ENCODE results near the gene RNF213.
A peak's percentile ranks its signal among the peaks of the same experiment; 100 is the strongest.

RNF213 gene

GRCh38 chr17:80318166-80318565 is 57.5 kb downstream of the RNF213 start:
- Histone ChIP-seq H3K27me3 (replicated peaks in 2 of 5; ENCODE audit: control insufficient read depth in 4 of 5, insufficient read depth in 5 of 5, low read length in 4 of 5) (no peaks in the 10 kb centered on the region), H3K27ac (ENCODE audit: insufficient read depth in 1 of 2, low read depth in 1 of 2, low read length in 2 of 2, poor library complexity in 1 of 2, severe bottlenecking in 2 of 2) (no peak overlapping the region), H3K9me3 (ENCODE audit: control extremely low read depth in 1 of 5, control insufficient read depth in 4 of 5, insufficient read depth in 2 of 5, low read depth in 1 of 5, low read length in 4 of 5) (peaks cover 0 to 5% (median 0%) of the 10 kb centered on the region in 5 experiments), H3K36me3 (ENCODE audit: control insufficient read depth in 4 of 4, insufficient read depth in 4 of 4, low read length in 3 of 4) (peaks cover 17 to 80% (median 51%) of the 10 kb centered on the region in 4 experiments), H3K4me3 (ENCODE audit: control insufficient read depth in 1 of 7, extremely low read depth in 1 of 7, insufficient read depth in 4 of 7, low read depth in 2 of 7, low read length in 6 of 7) (no peak overlapping the region), H3K4me1 (ENCODE audit: control extremely low read depth in 1 of 4, control insufficient read depth in 4 of 4, insufficient read depth in 4 of 4, low read length in 3 of 4) (no peaks in the 10 kb centered on the region)
- 95% methylated on average over 4 of the region's 6 CpGs for WGBS (ENCODE audit: insufficient coverage)
- ChIA-PET POLR2A (no interaction called here), CTCF (no interaction called here)
- DNase-seq, result no peak

GRCh38 chr17:80319262-80319998 is 58.8 kb downstream of the RNF213 start:
- Histone ChIP-seq H3K36me3 (ENCODE audit: control insufficient read depth in 4 of 4, insufficient read depth in 4 of 4, low read length in 3 of 4) (peaks cover 21 to 82% (median 53%) of the 10 kb centered on the region in 4 experiments), H3K4me3 (ENCODE audit: control insufficient read depth in 1 of 7, extremely low read depth in 1 of 7, insufficient read depth in 4 of 7, low read depth in 2 of 7, low read length in 6 of 7) (no peak overlapping the region), H3K9me3 (ENCODE audit: control extremely low read depth in 1 of 5, control insufficient read depth in 4 of 5, insufficient read depth in 2 of 5, low read depth in 1 of 5, low read length in 4 of 5) (peaks cover 0 to 5% (median 0%) of the 10 kb centered on the region in 5 experiments), H3K27me3 (replicated peaks in 2 of 5; ENCODE audit: control insufficient read depth in 4 of 5, insufficient read depth in 5 of 5, low read length in 4 of 5) (no peaks in the 10 kb centered on the region), H3K27ac (ENCODE audit: insufficient read depth in 1 of 2, low read depth in 1 of 2, low read length in 2 of 2, poor library complexity in 1 of 2, severe bottlenecking in 2 of 2) (no peak overlapping the region), H3K4me1 (ENCODE audit: control extremely low read depth in 1 of 4, control insufficient read depth in 4 of 4, insufficient read depth in 4 of 4, low read length in 3 of 4) (no peaks in the 10 kb centered on the region)
- 96% methylated on average over 21 of the region's 22 CpGs for WGBS (ENCODE audit: insufficient coverage)
- DNase-seq, result no peak
- POLR2A ChIA-PET, result no interaction called here
- CTCF ChIA-PET, result no interaction called here

- WGBS (ENCODE audit: insufficient coverage), result 96% methylated on average over 4 of the region's 4 CpGs
- H3K4me1 ChIP-seq (ENCODE audit: control extremely low read depth in 1 of 4, control insufficient read depth in 4 of 4, insufficient read depth in 4 of 4, low read length in 3 of 4), result no peaks in the 10 kb centered on the region
- no peaks in the 10 kb centered on the region for H3K27me3 ChIP-seq (replicated peaks in 2 of 5; ENCODE audit: control insufficient read depth in 4 of 5, insufficient read depth in 5 of 5, low read length in 4 of 5)
- H3K9me3 ChIP-seq (ENCODE audit: control extremely low read depth in 1 of 5, control insufficient read depth in 4 of 5, insufficient read depth in 2 of 5, low read depth in 1 of 5, low read length in 4 of 5), result peaks cover 0 to 5% (median 0%) of the 10 kb centered on the region in 5 experiments
- no peak overlapping the region for H3K27ac ChIP-seq (ENCODE audit: insufficient read depth in 1 of 2, low read depth in 1 of 2, low read length in 2 of 2, poor library complexity in 1 of 2, severe bottlenecking in 2 of 2)
- DNase-seq, result peak in 2 of 3 donors; percentile 10 to 12
- POLR2A ChIA-PET, result no interaction called here
- H3K4me3 ChIP-seq (ENCODE audit: control insufficient read depth in 1 of 7, extremely low read depth in 1 of 7, insufficient read depth in 4 of 7, low read depth in 2 of 7, low read length in 6 of 7), result no peak overlapping the region
- CTCF ChIA-PET, result no interaction called here
- H3K36me3 ChIP-seq (ENCODE audit: control insufficient read depth in 4 of 4, insufficient read depth in 4 of 4, low read length in 3 of 4), result peaks cover 26 to 86% (median 55%) of the 10 kb centered on the region in 4 experiments
Observed at GRCh38 chr17:80319999-80320344, 59.3 kb downstream of the RNF213 start.

GRCh38 chr17:80320496-80320895 is 59.8 kb downstream of the RNF213 start:
- H3K36me3 ChIP-seq (ENCODE audit: control insufficient read depth in 4 of 4, insufficient read depth in 4 of 4, low read length in 3 of 4), result peaks cover 31 to 89% (median 61%) of the 10 kb centered on the region in 4 experiments
- no peak overlapping the region for H3K4me3 ChIP-seq (ENCODE audit: control insufficient read depth in 1 of 7, extremely low read depth in 1 of 7, insufficient read depth in 4 of 7, low read depth in 2 of 7, low read length in 6 of 7)
- POLR2A ChIA-PET, result no interaction called here
- DNase-seq, result no peak
- no peak overlapping the region for H3K27ac ChIP-seq (ENCODE audit: insufficient read depth in 1 of 2, low read depth in 1 of 2, low read length in 2 of 2, poor library complexity in 1 of 2, severe bottlenecking in 2 of 2)
- H3K27me3 ChIP-seq (replicated peaks in 2 of 5; ENCODE audit: control insufficient read depth in 4 of 5, insufficient read depth in 5 of 5, low read length in 4 of 5), result no peaks in the 10 kb centered on the region
- 98% methylated on average over 15 of the region's 15 CpGs for WGBS (ENCODE audit: insufficient coverage)
- H3K4me1 ChIP-seq (ENCODE audit: control extremely low read depth in 1 of 4, control insufficient read depth in 4 of 4, insufficient read depth in 4 of 4, low read length in 3 of 4), result no peaks in the 10 kb centered on the region
- CTCF ChIA-PET, result no interaction called here
- peaks cover 0 to 5% (median 0%) of the 10 kb centered on the region in 5 experiments for H3K9me3 ChIP-seq (ENCODE audit: control extremely low read depth in 1 of 5, control insufficient read depth in 4 of 5, insufficient read depth in 2 of 5, low read depth in 1 of 5, low read length in 4 of 5)

GRCh38 chr17:80322864-80323263 is 62.2 kb downstream of the RNF213 start:
- Histone ChIP-seq H3K9me3 (ENCODE audit: control extremely low read depth in 1 of 5, control insufficient read depth in 4 of 5, insufficient read depth in 2 of 5, low read depth in 1 of 5, low read length in 4 of 5) (peaks cover 0 to 5% (median 0%) of the 10 kb centered on the region in 5 experiments), H3K27ac (ENCODE audit: insufficient read depth in 1 of 2, low read depth in 1 of 2, low read length in 2 of 2, poor library complexity in 1 of 2, severe bottlenecking in 2 of 2) (no peak overlapping the region), H3K4me3 (ENCODE audit: control insufficient read depth in 1 of 7, extremely low read depth in 1 of 7, insufficient read depth in 4 of 7, low read depth in 2 of 7, low read length in 6 of 7) (no peak overlapping the region), H3K27me3 (replicated peaks in 2 of 5; ENCODE audit: control insufficient read depth in 4 of 5, insufficient read depth in 5 of 5, low read length in 4 of 5) (no peaks in the 10 kb centered on the region), H3K36me3 (ENCODE audit: control insufficient read depth in 4 of 4, insufficient read depth in 4 of 4, low read length in 3 of 4) (peaks cover 34 to 77% (median 59%) of the 10 kb centered on the region in 4 experiments), H3K4me1 (ENCODE audit: control extremely low read depth in 1 of 4, control insufficient read depth in 4 of 4, insufficient read depth in 4 of 4, low read length in 3 of 4) (peaks cover 3 to 8% (median 5%) of the 10 kb centered on the region in 4 experiments)
- DNase-seq, result no peak
- no CpG with 5 or more reads among the region's 1 CpG for WGBS (ENCODE audit: insufficient coverage)
- CTCF ChIA-PET, result no interaction called here
- POLR2A ChIA-PET, result no interaction called here

- Histone ChIP-seq H3K27ac (ENCODE audit: insufficient read depth in 1 of 2, low read depth in 1 of 2, low read length in 2 of 2, poor library complexity in 1 of 2, severe bottlenecking in 2 of 2) (no peak overlapping the region), H3K4me1 (ENCODE audit: control extremely low read depth in 1 of 4, control insufficient read depth in 4 of 4, insufficient read depth in 4 of 4, low read length in 3 of 4) (peaks cover 4 to 18% (median 7%) of the 10 kb centered on the region in 4 experiments), H3K27me3 (replicated peaks in 2 of 5; ENCODE audit: control insufficient read depth in 4 of 5, insufficient read depth in 5 of 5, low read length in 4 of 5) (no peaks in the 10 kb centered on the region), H3K36me3 (ENCODE audit: control insufficient read depth in 4 of 4, insufficient read depth in 4 of 4, low read length in 3 of 4) (peaks cover 37 to 81% (median 59%) of the 10 kb centered on the region in 4 experiments), H3K9me3 (ENCODE audit: control extremely low read depth in 1 of 5, control insufficient read depth in 4 of 5, insufficient read depth in 2 of 5, low read depth in 1 of 5, low read length in 4 of 5) (peaks cover 0 to 5% (median 0%) of the 10 kb centered on the region in 5 experiments), H3K4me3 (ENCODE audit: control insufficient read depth in 1 of 7, extremely low read depth in 1 of 7, insufficient read depth in 4 of 7, low read depth in 2 of 7, low read length in 6 of 7) (no peak overlapping the region)
- ChIA-PET POLR2A (no interaction called here), CTCF (no interaction called here)
- DNase-seq, result no peak
- 83% methylated on average over 1 of the region's 3 CpGs for WGBS (ENCODE audit: insufficient coverage)
Observed at GRCh38 chr17:80323982-80324381, 63.3 kb downstream of the RNF213 start.

- DNase-seq, result peak; percentile 34 to 61 (median 55)
- ChIA-PET CTCF (no interaction called here), POLR2A (no interaction called here)
- WGBS (ENCODE audit: insufficient coverage), result 34% methylated on average over 10 of the region's 10 CpGs
- Histone ChIP-seq H3K27ac (ENCODE audit: insufficient read depth in 1 of 2, low read depth in 1 of 2, low read length in 2 of 2, poor library complexity in 1 of 2, severe bottlenecking in 2 of 2) (no peak overlapping the region), H3K4me1 (ENCODE audit: control extremely low read depth in 1 of 4, control insufficient read depth in 4 of 4, insufficient read depth in 4 of 4, low read length in 3 of 4) (peaks cover 4 to 20% (median 7%) of the 10 kb centered on the region in 4 experiments), H3K9me3 (ENCODE audit: control extremely low read depth in 1 of 5, control insufficient read depth in 4 of 5, insufficient read depth in 2 of 5, low read depth in 1 of 5, low read length in 4 of 5) (peaks cover 0 to 5% (median 0%) of the 10 kb centered on the region in 5 experiments), H3K27me3 (replicated peaks in 2 of 5; ENCODE audit: control insufficient read depth in 4 of 5, insufficient read depth in 5 of 5, low read length in 4 of 5) (no peaks in the 10 kb centered on the region), H3K36me3 (ENCODE audit: control insufficient read depth in 4 of 4, insufficient read depth in 4 of 4, low read length in 3 of 4) (peaks cover 39 to 87% (median 55%) of the 10 kb centered on the region in 4 experiments), H3K4me3 (ENCODE audit: control insufficient read depth in 1 of 7, extremely low read depth in 1 of 7, insufficient read depth in 4 of 7, low read depth in 2 of 7, low read length in 6 of 7) (peak overlapping the region in 1 of 7 experiments; percentile 17)
Observed at GRCh38 chr17:80327518-80327917, 66.9 kb downstream of the RNF213 start.
